ENCODE data around the gene DIP2C. TPM values are rescaled to one million over a fixed set of nuclear protein-coding genes. Genes with fewer than 3 reads are reported as not detected.

Gene DIP2C
- total RNA-seq, 2 donors from 2014 or later = 21.1 to 23.8 TPM

GRCh38 chr10:571166-571565, 118.3 kb downstream of the DIP2C start:
- no peak for DNase-seq (ENCODE audit: low spot score)
- Histone ChIP-seq H3K36me3 (no peaks in the 10 kb centered on the region), H3K27me3 (no peaks in the 10 kb centered on the region), H3K4me1 (peaks cover 0 to 25% of the 10 kb centered on the region in 2 donors), H3K4me3 (no peak overlapping the region), H3K27ac (no peak overlapping the region), H3K9me3 (peaks cover 0 to 7% of the 10 kb centered on the region in 2 donors)
- no peak for TF ChIP-seq CTCF (IDR thresholded peaks at IDR 0.05)

GRCh38 chr10:570628-571163, 118.8 kb downstream of the DIP2C start:
- DNase-seq (ENCODE audit: low spot score) = no peak
- no peak for TF ChIP-seq CTCF (IDR thresholded peaks at IDR 0.05)
- Histone ChIP-seq H3K36me3 (no peaks in the 10 kb centered on the region), H3K9me3 (peaks cover 0 to 7% of the 10 kb centered on the region in 2 donors), H3K4me3 (no peak overlapping the region), H3K27ac (no peak overlapping the region), H3K27me3 (no peaks in the 10 kb centered on the region), H3K4me1 (peaks cover 0 to 21% of the 10 kb centered on the region in 2 donors)

- H3K27ac ChIP-seq = no peak overlapping the region
- H3K4me1 ChIP-seq = peaks cover 0 to 15% of the 10 kb centered on the region in 2 donors
Measured at GRCh38 chr10:569961-570627, 119.4 kb downstream of the DIP2C start.

GRCh38 chr10:568848-569247, 120.6 kb downstream of the DIP2C start:
- Histone ChIP-seq H3K27me3 (no peaks in the 10 kb centered on the region), H3K4me3 (no peak overlapping the region), H3K9me3 (peaks cover 0 to 7% of the 10 kb centered on the region in 2 donors), H3K4me1 (peaks cover 0 to 15% of the 10 kb centered on the region in 2 donors), H3K27ac (no peak overlapping the region), H3K36me3 (no peaks in the 10 kb centered on the region)
- TF ChIP-seq CTCF (IDR thresholded peaks at IDR 0.05) = no peak
- no peak for DNase-seq (ENCODE audit: low spot score)

More at GRCh38 chr10:569961-570627, 119.4 kb downstream of the DIP2C start:
- Histone ChIP-seq H3K36me3 (no peaks in the 10 kb centered on the region), H3K4me3 (no peak overlapping the region), H3K9me3 (peaks cover 0 to 7% of the 10 kb centered on the region in 2 donors), H3K27me3 (no peaks in the 10 kb centered on the region)
- no peak for DNase-seq (ENCODE audit: low spot score)
- no peak for TF ChIP-seq CTCF (IDR thresholded peaks at IDR 0.05)

- no peaks in the 10 kb centered on the region for H3K36me3 ChIP-seq
- TF ChIP-seq CTCF (IDR thresholded peaks at IDR 0.05) = no peak
- H3K4me1 ChIP-seq = peaks cover 0 to 17% of the 10 kb centered on the region in 2 donors
- no peaks in the 10 kb centered on the region for H3K27me3 ChIP-seq
- no peak overlapping the region for H3K27ac ChIP-seq
- no peak overlapping the region for H3K4me3 ChIP-seq
- peaks cover 0 to 7% of the 10 kb centered on the region in 2 donors for H3K9me3 ChIP-seq
- no peak for DNase-seq (ENCODE audit: low spot score)
Measured at GRCh38 chr10:567869-568268, 121.6 kb downstream of the DIP2C start.
